H1 (cell line): ENCODE measurements around the gene RAB22A. TPM values are rescaled to one million over a fixed set of nuclear protein-coding genes. Genes with fewer than 3 reads are reported as not detected.

Experiments
- RNF2 ChIP-seq: fragments of 200-900, 300-1000 bp; sonication (generic); IDR thresholded peaks from 2 replicates; pipeline ENCODE4 v1.7.1; 2016; ENCODE audit warnings: borderline replicate concordance, low read depth, mild to moderate bottlenecking, antibody characterized with exemption, low read length; ENCODE audit not compliant: poor library complexity, severe bottlenecking; ENCODE audit errors: missing control alignments
- polyA plus RNA-seq, 7 experiments: library from polyadenylated mRNA; depleted of rRNA in 3 of 7; stranded (reverse) in 5 of 7; unstranded in 2 of 7; fragments of >200 nt in 5 of 7; fragments of 200-250 nt in 2 of 7; gene quantifications; 1 replicate in 5 of 7; 2 replicates in 1 of 7; 4 replicates in 1 of 7; pipeline versions ENCODE4 v1.2.1 to v1.2.3, GENCODE V29; 2011 to 2013; ENCODE audit warnings: missing spikeins in 2 of 7, mixed read lengths in 2 of 7
- total RNA-seq: library from RNA; stranded (reverse); fragmentation: NEBNext Ultra II Directional; extraction: Animal tissue kit (Norgen Biotek cat#: 25700); gene quantifications from 2 replicates; pipeline ENCODE4 v1.2.1, GENCODE V29; 2021

The RAB22A gene
- total and polyA plus RNA-seq, 2 of the 8 experiments (the other 6 are each of a cell fraction or from before 2014, with no cell fraction given) = 3.1 to 6.6 TPM

DNA sequence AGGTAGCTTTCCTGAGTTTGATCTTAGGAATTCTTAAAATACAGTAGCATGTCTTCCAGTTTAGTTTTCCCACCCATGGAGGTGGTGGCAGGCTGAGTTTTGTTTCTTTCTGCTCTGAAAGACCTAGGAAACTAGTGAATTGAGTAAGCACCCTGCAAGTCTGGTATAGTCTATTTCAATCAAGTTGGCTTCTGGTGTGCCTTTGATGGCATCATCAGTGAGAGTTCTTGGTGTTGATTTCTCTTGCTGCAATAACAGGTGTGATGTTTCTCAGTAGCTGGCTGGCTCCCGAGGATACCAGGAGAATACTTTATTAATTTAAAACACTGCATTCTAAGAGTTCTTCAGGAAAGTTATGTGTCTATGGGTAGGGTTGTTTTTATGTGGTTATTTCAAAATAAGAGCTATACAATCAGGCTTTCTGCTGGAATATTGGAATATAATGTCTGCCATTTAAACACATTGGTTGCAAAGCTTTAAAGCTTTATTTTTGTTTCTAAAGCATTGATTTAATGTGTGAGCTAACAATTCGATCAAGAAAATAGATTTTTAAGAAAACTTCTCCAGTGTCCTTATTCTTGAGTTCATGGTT is 98.5 kb downstream of the RAB22A start (continued):
- TF ChIP-seq RNF2 = no peak
